GM18873 (cell line): Measurements from ENCODE around the gene PCGF1.
A peak's percentile ranks its signal among the peaks of the same experiment; 100 is the strongest.
"Not testable (repeated sequence)": the region's sequence is repeated elsewhere in the genome, so short reads cannot be mapped to it uniquely, and the experiment has no call there.

ENCODE experiments used
- ATAC-seq: cut with Tn5 transposase; IDR thresholded peaks from one replicate; pipeline ENCODE4 v1.9.1; 2021; ENCODE audit warnings: mild to moderate bottlenecking, moderate library complexity, moderate number of reproducible peaks; ENCODE audit not compliant: unreplicated experiment, low FRiP score

PCGF1 gene

DNA sequence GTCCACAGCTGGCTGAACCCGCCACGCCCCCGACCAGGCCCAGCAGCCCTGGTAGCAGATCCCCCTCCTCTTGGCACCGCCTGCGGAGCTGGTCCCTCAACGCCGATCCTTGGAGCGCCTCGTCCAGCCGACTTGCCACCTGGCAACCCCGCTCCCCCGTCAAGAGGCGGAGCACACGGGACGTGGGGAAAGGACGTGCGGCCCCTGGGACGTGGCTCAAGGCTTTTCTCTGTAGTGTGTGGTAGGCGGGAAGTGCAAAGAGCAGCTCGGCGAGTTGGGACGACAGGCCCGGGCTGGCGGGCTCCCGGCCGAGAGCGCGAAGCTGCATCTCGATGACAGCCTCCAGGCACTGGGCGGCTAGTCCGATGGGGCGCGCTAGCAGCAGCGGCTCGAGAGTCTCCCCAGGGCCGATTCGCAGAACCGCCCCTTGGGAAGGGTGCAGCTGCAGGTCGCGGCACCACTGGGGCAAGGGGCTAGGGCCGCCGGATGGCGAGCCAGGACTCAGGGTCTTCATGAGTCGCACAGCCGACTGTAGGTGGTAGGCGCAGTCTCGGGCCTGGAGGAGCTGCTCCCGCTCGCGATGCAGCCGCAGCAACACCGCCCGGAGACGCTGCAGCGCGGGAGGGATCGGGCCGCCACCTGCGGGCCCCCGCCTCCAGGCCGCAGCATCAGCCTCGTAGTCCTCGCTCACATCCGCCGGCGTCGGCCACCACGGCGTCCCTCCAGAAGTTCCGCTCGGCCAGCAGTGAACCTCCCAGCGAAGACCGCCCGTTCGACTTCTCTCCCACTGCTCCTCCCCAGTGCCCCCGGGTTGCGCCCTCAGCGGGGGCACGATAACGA is 25.3 kb downstream of the PCGF1 start:
- peak; percentile 29 for ATAC-seq

DNA sequence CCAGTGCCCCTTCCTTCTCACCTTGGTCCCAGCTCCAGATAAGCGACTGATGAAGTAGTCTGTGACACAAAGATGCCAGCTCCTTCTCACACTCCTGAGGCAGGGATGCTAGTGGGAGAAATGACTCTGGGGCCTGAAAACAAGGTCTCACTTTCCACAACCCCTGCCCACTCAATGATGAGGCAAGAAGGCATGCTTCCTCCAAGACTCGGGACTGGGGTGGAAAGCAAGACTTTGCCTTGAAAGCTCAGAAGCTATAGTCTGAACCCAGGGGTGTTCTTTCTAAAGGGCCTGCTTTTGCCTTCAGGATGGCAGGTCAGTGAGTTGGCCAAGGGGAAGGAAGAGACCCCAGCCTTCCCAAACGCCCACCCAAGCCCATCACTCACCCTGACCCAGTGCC is 26.1 kb downstream of the PCGF1 start:
- no peak for ATAC-seq

DNA sequence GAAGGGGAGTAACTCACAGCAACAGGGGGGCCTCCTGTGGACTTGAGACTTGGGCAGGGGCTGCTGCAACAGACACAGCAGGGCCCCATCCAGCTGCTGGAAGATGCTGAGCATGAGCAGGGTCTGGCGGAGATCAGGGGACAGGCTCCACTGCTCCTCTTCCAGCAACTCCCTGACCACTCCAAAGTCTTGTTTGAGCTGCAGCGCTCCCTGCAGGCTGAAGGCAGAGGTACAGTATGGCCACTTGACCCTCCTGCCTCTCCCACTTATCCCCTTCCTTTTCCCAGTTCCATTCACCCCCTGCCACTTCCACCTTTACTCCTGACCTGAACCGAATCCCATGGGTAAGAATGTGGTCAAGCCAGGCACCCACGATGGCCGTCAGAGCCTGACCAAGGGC is 32.6 kb downstream of the PCGF1 start:
- no peak for ATAC-seq

DNA sequence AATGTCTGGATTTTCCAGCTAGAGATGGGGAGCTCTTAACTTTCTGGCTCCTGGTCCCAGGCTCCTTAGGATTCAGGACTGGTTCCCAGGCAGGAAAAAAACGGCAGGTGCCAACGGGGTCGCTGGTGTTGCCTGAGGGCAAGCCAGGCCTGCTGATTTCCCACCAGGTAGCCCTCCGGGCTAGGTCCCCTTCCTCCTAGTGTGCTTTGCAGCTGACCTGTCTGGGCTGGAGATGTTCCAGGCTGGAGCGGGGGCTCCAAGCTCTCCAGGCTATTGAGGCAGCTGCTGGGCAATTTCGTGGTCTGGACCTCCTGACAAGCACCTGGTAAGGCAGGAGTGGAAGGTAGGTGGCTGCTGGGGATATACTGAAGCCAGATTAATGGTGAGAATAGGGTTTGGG is 33.0 kb downstream of the PCGF1 start:
- ATAC-seq, result no peak

DNA sequence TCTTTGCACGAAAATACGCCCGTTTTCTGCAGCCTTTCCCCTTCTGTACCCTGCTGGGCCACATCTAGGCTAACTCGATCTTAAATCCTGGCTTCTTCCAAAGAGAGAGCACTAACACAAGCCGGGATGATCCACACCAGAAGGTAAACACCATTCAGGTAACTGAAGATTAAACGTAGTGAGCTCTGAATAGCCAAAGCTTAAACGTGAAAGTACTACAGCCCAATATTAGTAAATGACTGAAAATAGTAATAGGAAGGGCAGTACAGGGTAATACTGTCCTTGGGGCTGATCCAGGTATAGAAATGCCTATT is 34.6 kb downstream of the PCGF1 start:
- ATAC-seq, result no peak

DNA sequence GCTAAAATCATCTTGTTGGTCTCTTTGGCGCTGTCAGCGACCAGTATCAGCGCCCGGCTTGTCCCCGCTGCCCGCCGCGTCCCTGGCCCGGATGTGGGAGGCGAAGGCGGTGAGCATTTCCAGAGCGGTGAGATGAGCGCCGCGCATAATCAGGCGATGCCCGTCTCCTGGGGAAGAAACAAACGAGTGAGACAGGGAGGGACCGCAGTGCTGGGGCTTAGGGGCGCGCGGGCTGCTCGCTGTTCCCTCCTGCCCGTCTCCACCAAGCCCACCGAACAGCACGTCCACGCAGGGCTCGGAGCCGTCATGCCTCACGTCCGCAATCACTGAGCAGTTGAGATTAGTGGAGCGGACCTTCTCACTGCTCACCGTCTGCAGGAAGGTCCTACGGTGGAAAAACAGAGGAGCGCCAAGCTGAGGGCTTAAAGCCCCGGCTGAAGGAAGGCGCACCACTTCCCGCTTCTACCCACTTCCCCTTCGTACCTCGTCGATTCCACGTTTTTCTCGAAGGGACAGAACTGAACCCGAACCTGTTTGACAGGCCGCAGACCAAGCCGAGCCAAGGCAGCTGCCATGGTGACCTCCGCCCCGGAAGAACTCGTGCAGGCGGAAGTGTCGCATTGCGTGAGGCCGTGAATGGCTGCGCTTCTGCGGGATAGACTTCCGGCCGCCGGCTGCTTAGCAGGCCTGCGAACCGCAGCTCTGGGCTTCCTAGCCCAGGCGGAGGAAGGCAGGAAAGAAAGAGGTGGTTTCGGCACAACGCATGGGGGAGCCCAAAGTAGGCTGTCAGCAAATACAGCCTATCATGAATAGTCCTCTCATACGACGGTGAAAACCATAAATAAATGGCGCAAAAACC is 35.2 kb downstream of the PCGF1 start, which contains the start of gene MRPL53:
Gene MRPL53, minus strand, starts transcription at position 595 of the 859 bp plus-strand sequence. Its CDS starts 20 bp downstream, at position 575.
- peak; percentile 68 for ATAC-seq

DNA sequence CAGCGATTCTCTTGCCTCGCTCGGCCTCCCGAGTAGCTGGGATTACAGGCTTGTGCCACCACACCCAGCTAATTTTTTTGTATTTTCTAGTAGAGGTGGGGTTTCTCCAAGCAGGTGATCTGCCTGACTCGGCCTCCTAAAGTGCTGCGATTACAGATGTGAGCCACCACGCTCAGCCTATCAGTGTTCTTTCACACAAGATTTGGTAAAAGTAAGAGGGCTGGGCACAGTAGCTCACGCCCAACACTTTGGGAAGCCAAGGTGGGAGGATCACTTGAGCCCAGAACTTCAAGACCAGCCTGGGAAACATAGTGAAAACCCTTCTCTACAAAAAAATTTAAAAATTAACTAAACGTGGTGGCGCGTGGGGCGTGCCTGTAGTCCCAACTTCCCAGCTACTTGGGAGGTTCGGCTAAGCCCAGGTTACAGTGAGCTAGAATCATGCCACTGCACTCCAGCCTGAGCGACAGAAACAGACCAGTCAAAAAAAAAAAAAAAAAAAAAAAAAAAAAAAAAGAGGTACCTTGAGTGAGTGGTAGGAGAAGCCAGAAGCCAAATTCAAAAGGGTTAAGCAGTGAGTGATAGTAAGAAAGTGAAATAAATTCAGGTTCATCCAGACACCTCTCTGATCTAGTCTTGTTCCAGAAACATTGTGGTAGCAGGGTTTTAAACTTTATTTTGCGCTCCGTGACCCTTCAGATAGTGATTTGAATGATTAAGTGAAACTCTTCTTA is 36.0 kb downstream of the PCGF1 start:
- ATAC-seq, result no peak

DNA sequence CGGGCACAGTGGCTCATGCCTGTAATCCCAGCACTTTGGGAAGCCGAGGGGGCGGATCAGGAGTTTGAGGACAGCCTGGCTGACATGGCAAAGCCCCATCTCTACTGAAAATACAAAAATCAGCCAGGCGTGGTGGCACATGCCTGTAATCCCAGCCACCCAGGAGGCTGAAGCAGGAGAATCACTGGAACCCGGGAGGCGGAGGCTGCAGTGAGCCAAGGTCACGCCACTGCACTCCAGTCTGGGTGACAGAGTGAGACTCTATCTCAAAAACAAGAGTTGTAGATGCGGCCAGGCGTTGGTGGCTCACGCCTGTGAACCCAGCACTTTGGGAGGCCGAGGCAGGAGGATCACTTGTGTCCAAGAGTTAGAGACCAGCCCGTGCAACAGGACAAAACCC is 36.8 kb downstream of the PCGF1 start:
- ATAC-seq, result not testable (repeated sequence)

DNA sequence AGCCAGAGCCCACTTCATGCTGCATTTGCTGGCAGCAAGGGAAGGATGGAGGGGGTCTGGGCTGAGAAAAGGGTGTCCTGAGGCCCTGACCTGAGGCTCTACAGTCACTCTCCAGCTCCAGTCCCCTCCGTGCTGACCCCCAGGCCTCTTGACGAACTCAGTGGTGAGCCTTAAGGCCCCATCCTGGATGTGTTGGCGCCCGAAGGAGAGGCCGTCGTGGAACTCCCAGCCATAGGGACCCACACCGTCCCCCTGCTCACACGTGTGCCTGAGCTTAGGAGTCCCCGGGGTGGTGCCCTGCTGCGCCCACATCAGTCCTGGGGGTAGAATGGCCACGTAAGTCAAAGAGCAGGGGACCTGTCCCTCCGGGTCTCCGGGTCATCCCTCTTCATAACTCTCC is 43.1 kb downstream of the PCGF1 start:
- ATAC-seq, result no peak

DNA sequence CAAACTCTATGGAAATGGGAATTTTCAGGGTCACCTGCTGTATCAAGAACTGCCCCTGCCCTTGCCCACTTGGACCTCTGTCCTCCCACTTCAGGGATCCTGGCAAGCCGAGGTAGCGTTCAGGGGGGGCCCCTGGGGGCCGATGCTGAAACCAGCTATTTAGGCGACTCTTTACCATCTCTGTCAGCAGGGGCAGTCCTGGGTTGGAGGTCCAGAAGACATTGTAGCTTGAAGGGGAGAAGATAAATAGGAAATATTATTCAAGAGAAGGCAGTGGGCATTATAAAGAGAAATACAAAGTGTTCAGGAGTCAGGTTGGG is 44.7 kb downstream of the PCGF1 start:
- ATAC-seq, result no peak

DNA sequence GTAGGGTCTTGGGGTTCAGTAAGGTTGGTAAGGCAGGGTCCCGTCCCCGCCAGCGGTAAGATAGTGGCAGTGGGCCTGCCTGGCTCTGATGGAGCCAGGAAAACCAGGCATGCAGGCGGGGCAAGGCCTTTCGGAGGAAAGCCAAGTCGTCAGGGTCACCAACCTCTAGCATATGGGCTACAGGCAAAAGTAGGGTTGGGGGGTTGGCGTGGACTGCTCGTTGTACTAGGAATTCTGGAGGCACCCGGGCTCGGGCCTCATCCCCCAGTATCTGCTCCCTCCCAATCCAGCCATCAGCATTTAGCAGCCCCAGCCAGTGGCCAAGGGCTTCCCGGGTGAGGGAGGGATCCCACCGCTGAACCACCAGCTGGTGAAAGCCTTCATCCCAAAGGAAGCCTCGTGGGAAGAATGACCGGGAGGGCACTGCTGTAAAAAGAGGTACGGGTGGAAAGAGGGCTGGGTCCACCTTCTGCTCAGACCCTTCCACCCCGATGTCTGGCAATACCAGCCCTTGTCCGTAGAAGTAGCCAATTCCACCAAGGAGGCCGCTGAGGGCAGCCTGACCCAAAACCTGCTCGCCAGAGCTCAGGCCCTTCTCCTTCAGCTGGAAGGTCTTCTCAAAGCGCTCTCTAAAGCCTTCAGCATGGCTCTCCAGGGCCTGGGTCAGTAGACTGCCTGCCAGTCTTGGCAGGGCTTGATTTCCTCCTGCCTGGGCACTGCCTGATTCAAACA is 45.3 kb downstream of the PCGF1 start:
- no peak for ATAC-seq

DNA sequence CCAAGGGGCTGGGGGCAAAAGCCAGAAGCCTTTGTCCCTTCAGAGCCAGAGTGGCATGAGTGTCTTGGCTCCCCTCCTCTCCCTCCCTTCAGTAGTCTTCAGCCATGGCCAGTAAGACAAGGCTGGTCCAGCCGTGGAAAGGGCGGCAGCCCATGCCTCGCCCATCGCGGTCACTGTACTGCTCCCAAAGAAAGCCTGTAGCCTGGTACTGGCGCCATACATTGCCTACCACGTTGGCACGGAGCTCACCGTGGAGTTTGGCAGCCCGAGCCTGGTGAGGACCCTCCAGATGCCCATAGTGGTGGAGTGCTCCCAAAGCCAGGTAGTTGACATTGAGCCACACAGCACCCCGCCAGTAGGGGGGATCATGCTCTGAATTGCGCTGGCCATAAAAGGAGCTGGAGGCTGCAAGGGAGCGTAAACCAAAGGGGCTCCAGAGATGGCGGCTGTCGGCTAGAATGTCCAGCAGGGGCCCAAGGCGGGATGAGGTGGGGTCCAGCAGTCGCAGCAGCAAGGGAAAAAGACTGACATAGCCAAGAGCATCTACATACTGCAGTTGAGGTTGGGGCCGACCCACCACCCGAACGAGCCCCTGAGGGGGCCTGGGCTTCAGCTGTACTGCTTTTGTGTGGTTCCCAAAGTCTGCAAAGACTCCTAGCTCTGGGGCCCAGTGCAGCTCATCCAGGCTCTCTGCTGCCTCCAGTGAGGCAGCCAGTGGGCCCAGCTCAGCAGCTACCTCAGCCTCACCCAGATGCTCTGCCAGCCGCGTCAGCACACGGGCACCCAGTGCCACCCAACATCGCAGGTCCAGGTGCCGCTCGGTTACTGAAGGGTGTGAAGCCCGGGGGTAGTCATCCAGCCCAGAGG is 46.1 kb downstream of the PCGF1 start:
- ATAC-seq, result no peak

DNA sequence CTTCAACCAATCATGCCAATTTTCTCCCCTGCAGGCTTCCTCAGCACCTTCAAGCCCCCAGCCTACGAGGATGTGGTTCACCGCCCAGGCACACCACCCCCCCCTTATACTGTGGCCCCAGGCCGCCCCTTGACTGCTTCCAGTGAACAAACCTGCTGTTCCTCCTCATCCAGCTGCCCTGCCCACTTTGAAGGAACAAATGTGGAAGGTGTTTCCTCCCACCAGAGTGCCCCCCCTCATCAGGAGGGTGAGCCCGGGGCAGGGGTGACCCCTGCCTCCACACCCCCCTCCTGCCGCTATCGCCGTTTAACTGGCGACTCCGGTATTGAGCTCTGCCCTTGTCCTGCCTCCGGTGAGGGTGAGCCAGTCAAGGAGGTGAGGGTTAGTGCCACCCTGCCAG is 47.3 kb downstream of the PCGF1 start:
- ATAC-seq, result not testable (repeated sequence)

DNA sequence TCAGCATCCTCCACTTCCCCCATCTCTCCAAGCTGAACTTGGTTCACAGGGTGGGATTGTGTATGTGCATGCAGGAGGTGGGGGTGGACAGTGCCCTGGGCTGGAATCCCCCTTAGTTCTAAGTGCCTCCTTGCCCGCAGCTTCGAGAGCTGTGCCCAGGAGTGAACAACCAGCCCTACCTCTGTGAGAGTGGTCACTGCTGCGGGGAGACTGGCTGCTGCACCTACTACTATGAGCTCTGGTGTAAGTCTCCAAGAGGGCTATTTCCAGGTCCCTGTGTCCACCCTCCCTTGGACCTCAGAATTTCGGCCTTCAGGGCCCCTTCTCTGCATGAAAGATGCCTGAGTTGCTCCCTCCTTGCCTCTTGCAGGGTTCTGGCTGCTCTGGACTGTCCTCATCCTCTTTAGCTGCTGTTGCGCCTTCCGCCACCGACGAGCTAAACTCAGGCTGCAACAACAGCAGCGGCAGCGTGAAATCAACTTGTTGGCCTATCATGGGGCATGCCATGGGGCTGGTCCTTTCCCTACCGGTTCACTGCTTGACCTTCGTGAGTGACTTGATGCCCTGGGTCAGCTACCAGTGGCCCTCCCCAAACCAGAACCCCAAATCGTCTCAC is 47.9 kb downstream of the PCGF1 start:
- ATAC-seq, result not testable (repeated sequence)

DNA sequence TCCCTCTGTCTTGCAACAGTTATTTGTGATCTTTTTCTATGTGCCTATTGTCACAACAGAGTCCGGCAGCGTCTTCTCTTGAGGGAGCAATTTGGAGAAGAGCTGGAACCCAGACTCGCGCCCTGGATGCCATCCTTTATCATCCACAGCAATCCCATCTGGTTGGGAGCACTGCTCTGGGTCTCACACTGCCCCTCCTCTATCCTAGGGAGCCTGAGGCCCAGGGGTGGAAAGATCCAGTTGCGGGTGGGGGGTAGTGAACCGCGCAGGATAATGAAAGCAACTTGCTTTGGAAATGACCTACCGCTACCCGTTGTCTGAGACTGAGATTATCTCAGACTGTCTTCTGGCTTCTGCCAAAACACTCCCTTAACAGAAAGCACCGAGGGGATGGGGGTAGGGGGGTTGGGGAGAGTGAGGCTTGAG is 48.5 kb downstream of the PCGF1 start:
- ATAC-seq, result no peak

DNA sequence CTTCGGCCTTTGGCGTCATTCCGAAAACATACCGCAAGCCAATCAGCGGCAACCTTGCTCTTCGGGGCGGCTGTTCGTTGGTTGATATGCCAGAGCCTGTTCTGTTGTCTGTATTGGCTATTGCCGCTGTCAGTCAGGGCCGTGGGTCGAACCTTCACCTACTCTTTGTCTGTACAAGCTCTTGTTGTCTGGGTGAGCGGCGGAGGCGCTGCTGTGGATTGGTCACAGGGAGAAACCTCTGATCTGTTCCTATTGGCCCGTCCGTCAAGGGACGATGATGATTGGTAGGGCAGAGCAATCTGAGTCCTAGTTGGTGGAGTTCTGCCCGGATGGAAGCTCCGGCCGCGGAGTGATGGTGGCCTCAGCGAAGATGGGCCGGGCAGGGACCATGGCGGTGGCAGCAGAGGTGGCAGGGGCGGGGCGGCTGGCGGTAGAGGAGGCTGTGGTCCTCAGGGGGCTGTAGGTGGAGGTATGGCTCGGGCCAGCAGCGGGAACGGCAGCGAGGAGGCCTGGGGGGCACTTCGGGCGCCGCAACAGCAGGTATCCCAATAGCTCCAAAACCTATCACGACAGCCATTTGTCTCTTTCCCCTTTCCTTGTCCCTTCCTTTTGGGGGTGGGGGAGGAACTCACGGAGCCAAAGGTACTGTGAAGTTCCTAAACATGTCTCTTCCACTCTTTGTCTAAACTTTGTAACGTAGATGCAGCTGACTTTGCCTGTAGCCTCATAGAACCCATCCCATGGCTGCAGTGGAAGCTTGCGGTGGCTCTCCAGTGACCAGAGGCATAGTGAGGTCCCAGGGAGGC is 49.2 kb downstream of the PCGF1 start, which contains the start of gene WBP1:
Gene WBP1, plus strand, starts transcription at position 307 of the 806 bp plus-strand sequence. Its CDS starts 165 bp downstream, at position 472.
- ATAC-seq, result peak; percentile 83

DNA sequence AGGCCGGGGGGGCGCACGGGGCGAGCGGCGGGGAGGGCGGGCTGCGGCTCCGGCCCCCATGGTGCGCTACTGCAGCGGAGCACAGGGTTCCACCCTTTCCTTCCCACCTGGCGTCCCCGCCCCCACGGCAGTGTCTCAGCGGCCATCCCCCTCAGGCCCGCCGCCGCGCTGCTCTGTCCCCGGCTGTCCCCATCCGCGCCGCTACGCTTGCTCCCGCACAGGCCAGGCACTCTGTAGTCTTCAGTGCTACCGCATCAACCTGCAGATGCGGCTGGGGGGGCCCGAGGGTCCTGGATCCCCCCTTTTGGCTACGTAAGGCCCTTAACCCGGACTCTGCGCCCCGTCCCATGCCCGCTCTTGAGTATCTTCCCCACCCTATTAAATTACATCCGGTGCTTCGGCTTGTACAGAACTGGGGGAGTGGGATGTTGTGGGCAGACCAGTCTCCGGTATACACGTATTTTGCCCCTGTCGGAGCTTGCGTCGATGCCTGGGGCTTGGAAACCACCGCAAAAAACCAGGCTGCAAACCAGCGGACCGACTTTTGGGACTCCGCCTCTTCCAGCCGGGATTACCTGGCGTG is 49.9 kb downstream of the PCGF1 start:
- peak; percentile 23 for ATAC-seq

DNA sequence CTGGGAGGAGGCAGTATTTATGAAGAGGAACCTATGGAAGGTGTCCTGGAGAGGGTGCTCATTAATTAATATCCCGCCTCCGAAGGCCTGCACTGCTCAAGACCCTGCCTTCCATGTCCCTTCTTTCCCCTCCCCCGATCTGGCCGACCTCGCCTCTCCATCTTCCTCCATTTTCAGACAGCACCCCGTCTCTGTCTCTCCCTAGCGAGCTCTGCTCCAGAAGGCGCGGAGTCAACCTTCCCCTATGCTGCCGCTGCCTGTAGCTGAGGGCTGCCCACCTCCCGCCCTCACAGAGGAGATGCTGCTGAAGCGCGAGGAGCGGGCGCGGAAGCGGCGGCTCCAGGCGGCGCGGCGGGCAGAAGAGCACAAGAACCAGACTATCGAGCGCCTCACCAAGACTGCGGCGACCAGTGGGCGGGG is 50.4 kb downstream of the PCGF1 start:
- no peak for ATAC-seq
